SK-N-SH treated with all-trans-retinoic acid at 6 μM for 48 hours (cell line): ENCODE measurements around the gene CCRL2.

Experiments used
- GLIS3 ChIP-seq: fragments of 250-450 bp; sonication (Bioruptor Pico); IDR thresholded peaks from 2 replicates; pipeline ENCODE4 v1.5.0; 2020; ENCODE audit warnings: mild to moderate bottlenecking, moderate library complexity
- ZFP3 ChIP-seq: fragments of 250-450 bp; sonication (Bioruptor Pico); IDR thresholded peaks from 2 replicates; pipeline ENCODE4 v1.5.0; 2020; ENCODE audit warnings: mild to moderate bottlenecking, moderate library complexity

- no peak for TF ChIP-seq ZFP3 (CRISPR knock-in tag)
- no peak for TF ChIP-seq GLIS3 (CRISPR knock-in tag)
These were observed 48.4 kb downstream of the CCRL2 start for GRCh38 chr3:46455231-46456115.
